Fibroblast of mammary gland (primary cell): ENCODE data around the gene SAMD8.

ENCODE experiments used
- DNase-seq: peaks from one replicate; pipeline ENCODE4 v3.0.0-alpha.2; 2010; ENCODE audit warnings: low read depth
- H3K4me3 ChIP-seq: 2 replicates; pipeline ENCODE4 v1.5.1; 2011; ENCODE audit warnings: low read depth, mild to moderate bottlenecking, low read length, moderate library complexity; ENCODE audit not compliant: control insufficient read depth
- TF ChIP-seq, protein P1 (sequence below): conservative IDR thresholded peaks from 2 replicates; pipeline ENCODE4 v1.5.1; 2011; ENCODE audit warnings: low read depth, low read length, inconsistent platforms; ENCODE audit not compliant: control insufficient read depth, insufficient read depth

SAMD8 gene

DNA sequence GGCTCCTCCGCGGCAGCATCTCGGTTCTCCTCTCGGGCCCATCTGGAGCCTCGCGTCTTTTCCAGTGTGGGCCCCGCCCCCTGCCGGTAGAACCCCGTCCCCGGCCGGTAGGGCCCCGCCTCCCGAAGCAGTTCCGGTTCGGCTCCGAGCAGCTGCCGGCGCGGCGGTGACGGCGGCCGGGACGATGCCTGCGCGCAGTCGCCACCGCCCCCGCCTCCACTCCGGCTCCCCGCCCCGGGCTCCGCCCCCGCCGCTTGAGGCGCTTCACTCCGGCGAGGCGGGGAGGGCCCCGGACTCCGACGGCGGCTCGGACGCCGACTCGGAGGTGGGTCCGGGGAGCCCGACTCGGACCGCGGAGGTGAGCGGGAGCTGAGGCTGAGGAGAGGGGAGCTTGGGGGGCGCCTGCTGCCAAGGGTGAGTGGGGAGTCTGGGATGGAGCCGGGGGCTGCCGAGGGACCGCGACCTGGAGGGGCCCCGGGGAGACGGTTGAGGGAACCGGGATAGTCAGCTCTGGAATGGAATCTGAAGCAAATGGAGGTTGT is at the start of gene SAMD8:
Gene SAMD8, plus strand, starts transcription at position 292 of the 542 bp plus-strand sequence. CDS start 38,873 bp downstream, outside the sequence.
- peak within 1 kb of the TSS; percentile 92 for H3K4me3 ChIP-seq
- TF ChIP-seq, protein P1, sequence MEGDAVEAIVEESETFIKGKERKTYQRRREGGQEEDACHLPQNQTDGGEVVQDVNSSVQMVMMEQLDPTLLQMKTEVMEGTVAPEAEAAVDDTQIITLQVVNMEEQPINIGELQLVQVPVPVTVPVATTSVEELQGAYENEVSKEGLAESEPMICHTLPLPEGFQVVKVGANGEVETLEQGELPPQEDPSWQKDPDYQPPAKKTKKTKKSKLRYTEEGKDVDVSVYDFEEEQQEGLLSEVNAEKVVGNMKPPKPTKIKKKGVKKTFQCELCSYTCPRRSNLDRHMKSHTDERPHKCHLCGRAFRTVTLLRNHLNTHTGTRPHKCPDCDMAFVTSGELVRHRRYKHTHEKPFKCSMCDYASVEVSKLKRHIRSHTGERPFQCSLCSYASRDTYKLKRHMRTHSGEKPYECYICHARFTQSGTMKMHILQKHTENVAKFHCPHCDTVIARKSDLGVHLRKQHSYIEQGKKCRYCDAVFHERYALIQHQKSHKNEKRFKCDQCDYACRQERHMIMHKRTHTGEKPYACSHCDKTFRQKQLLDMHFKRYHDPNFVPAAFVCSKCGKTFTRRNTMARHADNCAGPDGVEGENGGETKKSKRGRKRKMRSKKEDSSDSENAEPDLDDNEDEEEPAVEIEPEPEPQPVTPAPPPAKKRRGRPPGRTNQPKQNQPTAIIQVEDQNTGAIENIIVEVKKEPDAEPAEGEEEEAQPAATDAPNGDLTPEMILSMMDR, result no peak
- DNase-seq, result peak; percentile 94

- no peak overlapping the region for H3K4me3 ChIP-seq
- DNase-seq, result no peak
- TF ChIP-seq, protein P1, result no peak
Observed at GRCh38 chr10:75061709-75062505, 49.5 kb upstream of the SAMD8 start.

GRCh38 chr10:75062506-75063299 is 48.8 kb upstream of the SAMD8 start:
- no peak overlapping the region for H3K4me3 ChIP-seq
- DNase-seq, result peak; percentile 86
- TF ChIP-seq, protein P1, result no peak

DNA sequence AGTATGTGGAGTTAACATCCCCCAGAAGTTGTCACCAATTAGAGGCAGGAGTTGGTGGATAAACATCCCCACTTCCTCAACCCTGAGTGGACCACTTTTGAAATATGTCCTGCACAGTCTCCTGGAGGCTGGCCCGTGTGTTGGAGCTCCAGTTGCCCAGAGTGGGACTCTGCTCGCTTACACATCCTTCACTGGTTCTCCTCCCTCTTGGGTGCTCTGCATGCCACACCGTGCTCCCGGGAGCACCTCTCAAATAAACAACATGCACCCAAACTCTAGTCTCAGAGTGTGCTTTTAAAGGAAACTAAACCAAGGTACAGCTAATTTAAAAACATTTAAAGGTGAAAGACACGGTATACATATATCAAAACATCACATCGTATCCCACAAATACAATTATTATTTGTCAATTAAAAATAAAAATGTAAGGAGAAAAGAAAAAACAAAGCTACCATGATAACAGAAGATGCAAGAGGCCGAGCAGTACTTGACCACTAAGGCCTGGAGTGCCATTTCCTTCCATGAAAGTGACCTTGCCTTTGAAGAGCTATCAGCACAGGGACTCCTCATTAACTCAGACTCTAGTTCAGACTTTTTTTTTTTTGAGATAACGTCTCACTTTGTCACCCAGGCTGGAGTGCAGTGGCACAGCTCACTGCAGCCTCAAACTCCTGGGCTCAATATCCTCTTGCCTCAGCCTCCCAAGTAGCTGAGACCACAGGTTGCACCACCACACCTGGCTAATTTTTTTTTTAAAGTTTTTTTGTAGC is 47.8 kb upstream of the SAMD8 start:
- H3K4me3 ChIP-seq, result no peak overlapping the region
- TF ChIP-seq, protein P1, result no peak
- DNase-seq, result no peak

- TF ChIP-seq, protein P1, result no peak
Observed at GRCh38 chr10:75065076-75065475, 46.4 kb upstream of the SAMD8 start.

GRCh38 chr10:75066271-75066670 is 45.2 kb upstream of the SAMD8 start:
- TF ChIP-seq, protein P1, result no peak
- DNase-seq, result no peak
- no peak overlapping the region for H3K4me3 ChIP-seq

More at GRCh38 chr10:75065076-75065475, 46.4 kb upstream of the SAMD8 start:
- H3K4me3 ChIP-seq, result no peak overlapping the region
- no peak for DNase-seq
